RPMI8226 (cell line): ENCODE data around the gene TDRD10.
"Not testable (repeated sequence)": the region's sequence is repeated elsewhere in the genome, so short reads cannot be mapped to it uniquely, and the experiment has no call there.

Source experiments
- DNase-seq: peaks from one replicate; pipeline ENCODE4 v3.0.0-alpha.2; 2015

TDRD10 gene

DNA sequence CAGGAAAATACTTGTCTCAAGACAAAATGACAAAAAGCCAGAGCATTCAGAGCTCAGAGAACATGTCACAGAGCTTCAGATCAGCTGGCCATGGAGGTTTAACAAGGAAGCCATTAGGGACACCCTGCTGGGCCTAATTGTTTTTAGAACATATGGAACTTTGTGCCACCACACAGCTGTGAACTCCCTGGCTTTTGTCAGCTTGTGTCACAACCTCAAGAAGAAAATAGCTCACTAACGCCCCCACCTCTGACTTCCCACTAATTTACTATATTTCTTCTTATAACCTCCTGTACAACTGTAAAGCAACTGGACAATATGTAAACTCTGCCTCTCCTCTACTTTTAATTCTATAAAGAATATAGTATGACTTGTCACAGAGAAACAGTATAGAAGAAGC, 21.0 kb upstream of the TDRD10 start:
- DNase-seq: peak; percentile 44

DNA sequence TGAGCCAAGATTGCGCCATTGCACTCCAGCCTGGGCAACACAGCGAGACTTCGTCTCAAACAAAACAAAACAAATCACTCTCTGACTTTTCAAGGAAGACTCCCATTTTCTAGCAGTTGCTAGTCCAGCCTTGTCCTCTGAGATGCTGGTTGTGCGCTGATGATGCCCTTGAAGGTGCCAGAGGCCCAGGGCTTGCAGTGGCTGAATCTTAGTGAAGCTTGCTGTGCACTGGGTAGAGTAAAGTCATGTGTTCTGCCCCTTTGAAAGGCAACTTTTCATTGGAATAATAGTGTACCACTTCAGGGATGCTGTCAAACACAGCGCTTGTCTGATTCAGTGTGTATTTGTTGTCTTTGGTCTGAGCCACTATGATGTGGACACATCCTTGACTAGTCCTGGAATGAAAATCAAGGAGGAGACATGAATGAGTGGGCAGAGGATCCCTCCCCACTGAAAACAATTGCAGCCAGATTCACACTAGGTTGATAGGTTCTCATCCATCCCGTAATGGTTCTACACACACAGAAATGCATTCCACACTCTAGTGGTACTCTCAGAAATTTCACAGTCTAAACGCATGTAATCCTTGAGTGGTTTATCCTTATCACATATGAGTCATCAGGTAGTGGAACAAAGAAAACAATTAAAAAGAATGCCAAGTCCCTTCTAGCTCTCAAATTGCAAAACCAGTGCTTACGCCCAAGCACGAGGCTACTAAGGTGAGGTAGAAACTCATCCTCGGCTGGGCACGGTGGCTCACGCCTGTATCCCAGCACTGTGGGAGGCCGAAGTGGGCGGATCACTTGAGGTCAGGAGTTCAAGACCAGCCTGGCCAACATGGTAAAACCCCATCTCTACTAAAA, 17.8 kb upstream of the TDRD10 start:
- no peak for DNase-seq

GRCh38 chr1:154485106-154485505, 16.9 kb upstream of the TDRD10 start:
- DNase-seq: no peak

DNA sequence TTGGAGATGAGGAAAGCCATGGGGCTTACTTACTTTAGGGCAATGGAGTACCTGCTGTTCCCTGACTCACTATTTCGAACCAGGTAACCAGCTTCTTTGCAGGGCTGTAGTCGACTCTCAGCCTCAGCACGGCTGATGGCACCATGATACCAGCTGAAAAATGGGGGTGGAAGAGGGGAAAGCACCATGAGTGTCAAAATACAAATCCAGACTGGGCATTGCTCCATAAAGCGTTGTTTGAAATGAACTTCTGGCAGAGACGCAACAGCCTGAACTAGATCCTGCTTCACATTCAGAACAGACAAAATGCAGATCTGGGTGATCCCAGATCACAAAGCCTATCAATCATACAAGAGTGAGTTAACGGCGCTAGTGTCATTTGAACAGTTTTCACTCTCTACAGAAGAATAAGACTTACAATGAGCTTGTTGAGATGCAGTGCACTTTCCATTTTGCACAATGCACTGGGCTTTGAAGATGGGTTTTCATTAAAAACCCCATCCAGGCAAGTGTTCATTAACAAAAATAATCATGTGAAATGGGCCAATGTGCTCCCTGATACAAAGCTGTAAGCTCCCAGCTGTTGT, 16.0 kb upstream of the TDRD10 start:
- DNase-seq: no peak

DNA sequence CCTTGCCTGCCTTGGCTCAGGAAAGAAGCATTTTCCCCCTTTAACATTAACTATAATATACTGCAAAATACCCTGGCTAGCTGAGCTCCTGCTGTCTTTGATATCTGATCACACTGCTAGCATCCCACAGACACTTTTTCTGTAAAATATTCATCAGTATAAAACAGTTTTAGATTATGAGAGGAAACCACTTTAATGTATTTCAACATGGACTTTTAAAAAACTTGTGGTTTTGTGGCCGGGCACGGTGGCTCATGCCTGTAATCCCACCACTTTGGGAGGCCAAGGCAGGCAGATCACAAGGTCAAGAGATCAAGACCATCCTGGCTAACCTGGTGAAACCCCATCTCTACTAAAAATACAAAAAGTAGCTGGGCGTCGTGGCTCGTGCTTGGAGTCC, 15.3 kb upstream of the TDRD10 start:
- not testable (repeated sequence) for DNase-seq

GRCh38 chr1:154488922-154489321, 13.1 kb upstream of the TDRD10 start:
- DNase-seq: no peak

- no peak for DNase-seq
Observed at GRCh38 chr1:154489695-154490274, 12.2 kb upstream of the TDRD10 start.

GRCh38 chr1:154490317-154490716, 11.7 kb upstream of the TDRD10 start:
- DNase-seq: no peak

DNA sequence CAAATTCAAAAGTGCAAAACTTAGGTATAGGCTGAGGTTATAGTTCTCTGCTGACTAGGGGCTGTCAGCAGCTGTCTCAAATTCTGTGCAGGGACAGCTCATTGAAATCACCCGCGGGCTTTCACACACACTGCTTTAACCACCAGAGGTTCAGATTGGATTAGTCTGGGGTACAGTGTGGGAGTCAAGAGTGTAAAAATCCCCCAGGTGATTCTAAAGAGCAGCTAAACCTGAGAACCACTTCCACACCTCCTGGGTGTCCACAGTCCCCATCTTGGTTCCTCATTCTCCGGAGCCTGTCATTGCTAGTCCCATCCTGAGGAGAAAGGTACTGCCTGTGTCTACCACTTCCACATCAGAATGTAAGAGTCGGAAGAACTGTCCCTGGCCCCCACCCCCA, 9.9 kb upstream of the TDRD10 start:
- DNase-seq: peak; percentile 24

DNA sequence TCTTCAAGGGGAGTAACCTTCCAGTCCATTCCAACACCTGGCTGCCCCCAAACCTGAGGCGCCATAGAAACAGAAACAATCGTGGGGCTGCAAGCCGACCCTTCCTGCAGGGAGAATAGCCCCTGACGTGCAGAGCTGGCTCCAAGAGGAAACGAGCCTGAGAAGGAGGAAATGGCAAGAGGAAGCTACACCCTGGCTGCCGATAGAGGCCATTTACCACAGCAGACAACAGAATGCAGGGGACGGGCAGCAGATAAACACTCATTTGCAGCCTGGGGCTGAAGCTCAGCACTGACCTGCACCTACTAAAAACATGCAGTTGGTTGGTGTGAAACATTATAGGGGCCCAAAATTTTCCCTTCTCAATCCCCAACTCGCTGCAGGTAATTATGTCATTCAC, 8.7 kb upstream of the TDRD10 start:
- no peak for DNase-seq

GRCh38 chr1:154495496-154496273, 6.3 kb upstream of the TDRD10 start:
- no peak for DNase-seq

DNA sequence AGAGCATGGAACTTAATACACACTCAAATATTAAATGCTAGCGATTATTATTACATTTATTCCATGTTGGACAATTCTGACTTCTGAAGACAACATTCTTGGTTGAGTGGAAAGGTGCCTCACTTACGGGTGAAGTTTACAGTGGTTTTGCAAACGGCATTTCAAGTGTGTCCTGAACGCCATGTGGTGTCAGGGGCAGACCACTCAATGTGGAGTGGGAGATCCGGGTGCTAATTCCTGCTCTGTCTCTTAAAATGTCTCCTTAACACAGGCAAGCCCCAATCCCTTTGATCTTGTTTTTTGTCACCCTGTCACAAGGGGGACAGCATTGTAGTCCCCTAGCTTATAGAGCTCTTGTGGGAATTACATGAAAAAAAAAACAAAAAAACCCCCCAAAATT, 5.6 kb upstream of the TDRD10 start:
- no peak for DNase-seq

DNA sequence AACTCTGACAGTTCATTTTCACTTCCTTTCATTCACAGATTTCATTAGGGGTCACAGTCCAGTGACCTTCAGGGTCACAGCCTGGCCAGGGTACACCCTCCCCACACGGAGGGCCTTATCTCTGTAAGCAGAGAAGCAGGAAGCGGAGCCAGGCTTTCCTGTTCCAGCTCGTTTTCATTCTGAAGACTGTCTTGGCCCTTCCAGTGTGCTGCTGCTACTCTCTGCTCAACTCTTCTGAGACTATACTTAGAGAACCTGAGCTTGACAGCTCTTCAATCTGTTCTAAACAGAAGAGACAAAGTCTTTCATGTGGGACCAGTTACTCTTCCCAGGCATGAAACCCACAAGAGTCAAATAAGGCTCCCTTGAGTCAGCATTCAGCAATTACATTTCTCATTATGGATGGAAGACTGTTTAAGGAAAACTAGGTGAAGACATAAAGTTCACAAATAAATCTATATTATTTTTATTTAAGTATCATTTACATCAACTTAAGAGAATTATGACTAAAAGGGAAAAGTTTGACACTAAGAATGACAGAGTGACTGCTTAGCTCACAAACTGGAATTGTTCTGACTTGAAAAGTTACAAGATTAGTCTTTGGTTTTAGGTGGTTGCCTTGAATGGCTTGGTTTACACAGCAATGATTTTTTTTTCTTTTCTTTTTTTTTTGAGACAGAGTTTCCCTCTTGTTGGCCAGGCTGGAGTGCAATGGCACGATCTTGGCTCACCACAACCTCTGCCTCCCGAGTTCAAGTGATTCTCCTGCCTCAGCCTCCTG, 4.8 kb upstream of the TDRD10 start:
- DNase-seq: peak; percentile 56

GRCh38 chr1:154499446-154499845, 2.6 kb upstream of the TDRD10 start:
- DNase-seq: no peak

- DNase-seq: no peak
Observed at GRCh38 chr1:154500533-154500932, 1.5 kb upstream of the TDRD10 start.

DNA sequence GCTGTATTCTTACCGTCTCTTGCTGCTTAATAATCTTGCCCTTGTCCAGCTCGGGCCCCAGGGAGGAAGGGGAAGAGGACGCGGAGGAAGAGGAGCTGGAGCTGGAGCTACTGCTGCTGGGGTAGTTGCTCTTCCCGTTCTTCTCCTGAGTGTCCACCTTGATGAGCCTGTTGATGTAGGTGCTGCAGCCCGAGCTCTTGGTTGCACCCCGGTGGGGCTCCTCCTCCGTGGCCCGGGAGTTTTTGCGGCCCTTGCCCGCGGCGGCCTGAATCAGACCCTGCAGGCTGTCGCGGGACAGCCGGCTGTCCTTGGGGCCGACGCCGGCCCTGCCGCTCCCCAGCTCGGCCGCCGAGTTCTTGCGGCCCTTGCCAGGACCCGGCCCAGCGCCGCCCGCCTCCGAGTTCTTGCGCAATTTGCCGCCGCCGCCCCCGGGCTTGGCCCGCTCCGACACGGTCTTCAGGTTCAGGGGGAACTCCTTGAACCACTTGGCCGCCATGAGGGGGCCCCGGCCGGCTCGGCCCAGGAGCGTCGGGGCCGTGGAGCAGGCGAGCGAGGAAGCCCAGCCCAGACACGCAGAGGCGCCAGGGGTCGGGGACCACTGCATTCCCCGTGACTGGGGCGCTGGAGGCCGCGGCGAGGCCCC, 475 bp upstream of the TDRD10 start:
- no peak for DNase-seq

DNA sequence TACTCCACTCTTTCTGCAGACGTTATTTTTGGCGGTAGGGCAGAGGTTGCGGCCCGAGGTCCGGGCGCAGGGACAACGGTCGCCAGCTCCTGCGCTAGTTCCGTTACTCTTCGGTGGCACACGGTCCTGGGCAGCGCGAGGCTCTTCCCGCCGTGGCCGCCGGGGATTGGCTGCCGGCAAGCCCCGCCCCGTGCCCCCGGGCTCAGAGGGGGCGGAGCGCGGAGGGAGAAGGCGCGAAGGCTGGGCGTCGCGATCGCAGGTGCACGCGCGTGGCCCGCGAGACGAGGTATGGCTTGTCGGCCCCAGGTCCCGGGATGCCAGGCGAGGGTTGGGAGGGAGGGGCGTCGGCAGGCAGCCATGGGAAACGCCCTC, 711 bp downstream of the TDRD10 start:
- DNase-seq: no peak

DNA sequence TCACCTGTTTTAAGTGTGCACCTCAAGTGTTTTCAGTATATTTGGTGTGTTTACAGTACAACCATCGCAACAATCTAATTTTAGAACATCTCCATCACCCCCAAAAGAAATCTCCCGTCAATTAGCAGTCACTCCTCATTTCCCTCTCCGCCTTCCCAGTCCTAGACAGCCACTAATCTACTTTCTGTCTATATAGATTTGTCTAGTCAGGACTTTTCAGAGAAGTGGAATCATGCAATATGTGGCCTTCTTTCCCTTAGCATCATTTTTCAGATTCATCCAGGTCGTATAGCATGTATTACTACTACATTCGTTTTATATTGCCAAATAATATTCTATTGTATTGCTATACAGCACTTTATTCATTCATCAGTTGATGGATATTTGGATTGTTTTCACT, 1.9 kb downstream of the TDRD10 start:
- no peak for DNase-seq

GRCh38 chr1:154512760-154513159, 10.7 kb downstream of the TDRD10 start:
- DNase-seq: no peak

GRCh38 chr1:154514066-154514553, 12.1 kb downstream of the TDRD10 start:
- DNase-seq: no peak

- no peak for DNase-seq
Observed at GRCh38 chr1:154517661-154518060, 15.6 kb downstream of the TDRD10 start.

GRCh38 chr1:154519591-154519991, 17.6 kb downstream of the TDRD10 start:
- no peak for DNase-seq
